Glomerular visceral epithelial cell (primary cell): ENCODE results near the gene SYT12.
"Not testable (repeated sequence)": the region's sequence is repeated elsewhere in the genome, so short reads cannot be mapped to it uniquely, and the experiment has no call there.

Experiments
- DNase-seq: peaks from one replicate; pipeline ENCODE4 v3.0.0-alpha.2; 2016; ENCODE audit errors: extremely low spot score

Gene SYT12, protein sequence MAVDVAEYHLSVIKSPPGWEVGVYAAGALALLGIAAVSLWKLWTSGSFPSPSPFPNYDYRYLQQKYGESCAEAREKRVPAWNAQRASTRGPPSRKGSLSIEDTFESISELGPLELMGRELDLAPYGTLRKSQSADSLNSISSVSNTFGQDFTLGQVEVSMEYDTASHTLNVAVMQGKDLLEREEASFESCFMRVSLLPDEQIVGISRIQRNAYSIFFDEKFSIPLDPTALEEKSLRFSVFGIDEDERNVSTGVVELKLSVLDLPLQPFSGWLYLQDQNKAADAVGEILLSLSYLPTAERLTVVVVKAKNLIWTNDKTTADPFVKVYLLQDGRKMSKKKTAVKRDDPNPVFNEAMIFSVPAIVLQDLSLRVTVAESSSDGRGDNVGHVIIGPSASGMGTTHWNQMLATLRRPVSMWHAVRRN

DNA sequence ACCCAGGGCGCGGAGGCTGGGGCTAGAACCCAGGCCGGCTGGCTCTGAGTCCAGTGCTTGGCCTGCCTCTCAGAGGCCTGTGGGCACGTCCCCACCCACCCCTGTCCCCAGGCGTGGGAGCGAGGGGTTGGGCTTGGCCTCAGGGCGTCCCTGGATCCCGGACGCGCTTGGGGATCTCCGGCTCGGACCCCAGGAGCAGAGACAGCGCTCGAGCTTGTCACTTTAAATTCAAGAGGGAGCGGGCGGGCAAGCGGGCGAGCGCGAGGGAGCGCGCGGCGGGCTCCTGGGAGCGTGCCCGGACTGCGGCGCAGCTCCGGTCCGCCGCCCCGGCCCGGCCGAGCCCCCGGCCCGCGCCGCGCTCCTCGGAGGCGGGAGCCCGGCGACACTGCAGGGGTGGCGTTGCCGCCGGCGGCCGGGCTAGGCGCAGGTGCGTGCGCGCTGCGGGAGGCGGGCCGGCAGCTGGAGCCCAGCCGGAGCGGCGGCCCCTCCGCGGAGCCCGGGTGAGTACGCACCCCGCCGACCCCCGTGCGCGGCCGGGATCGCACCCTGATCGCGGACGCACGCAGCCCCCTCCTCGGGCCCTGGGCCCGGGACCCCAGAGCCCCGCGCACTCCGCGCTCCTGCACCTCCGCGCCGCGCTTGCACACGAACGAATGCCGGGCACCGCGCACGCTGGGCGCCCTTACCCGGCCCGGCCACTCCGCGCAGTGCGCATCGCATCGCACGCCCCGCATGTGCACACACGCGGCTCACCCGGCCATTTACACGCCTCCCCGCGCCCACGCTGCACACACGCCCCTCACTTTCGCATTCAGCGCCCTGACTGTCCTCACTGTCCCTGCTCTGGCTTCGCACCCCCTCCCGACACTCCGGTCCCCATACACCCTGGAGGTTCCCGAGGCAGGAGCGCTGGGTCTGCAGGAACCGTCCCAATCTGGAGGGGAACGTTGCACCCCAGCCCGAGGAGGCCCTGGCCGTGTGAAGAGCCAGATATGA, at the start of gene SYT12:
TSS of gene SYT12 (plus strand) at position 174 of the 996 bp plus-strand sequence. CDS start 7,011 bp downstream, outside the sequence.
- DNase-seq = no peak

DNA sequence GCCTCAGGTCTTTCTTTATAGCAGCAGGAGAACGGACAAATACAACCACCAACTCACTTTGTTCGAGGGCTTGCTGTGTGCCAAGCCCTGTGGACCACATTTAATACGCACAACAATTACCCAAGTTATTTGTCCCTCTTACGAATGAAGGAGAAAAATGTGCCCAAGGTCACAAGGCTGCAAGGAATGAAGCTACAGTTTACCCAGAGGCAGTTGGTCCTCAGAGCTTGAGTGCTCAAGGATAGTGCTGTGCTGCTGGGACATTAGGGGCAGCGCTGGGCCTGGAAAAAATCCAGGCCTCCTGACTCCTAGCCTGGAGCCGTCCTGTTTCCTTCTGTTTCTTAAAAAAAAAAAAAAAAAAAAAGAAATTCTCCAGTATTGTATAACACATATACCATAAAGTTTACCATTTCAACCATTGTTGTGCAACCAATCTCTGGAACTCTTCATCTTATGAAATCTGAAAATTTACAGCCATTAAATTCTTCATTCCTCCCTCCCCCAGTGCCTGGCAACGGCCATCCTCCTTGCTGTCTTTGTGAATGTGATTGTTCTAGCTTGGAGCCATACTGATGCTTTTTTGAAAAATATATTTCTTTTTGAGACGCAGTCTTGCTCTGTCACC, 48.9 kb upstream of the SYT12 start:
- no peak for DNase-seq

DNA sequence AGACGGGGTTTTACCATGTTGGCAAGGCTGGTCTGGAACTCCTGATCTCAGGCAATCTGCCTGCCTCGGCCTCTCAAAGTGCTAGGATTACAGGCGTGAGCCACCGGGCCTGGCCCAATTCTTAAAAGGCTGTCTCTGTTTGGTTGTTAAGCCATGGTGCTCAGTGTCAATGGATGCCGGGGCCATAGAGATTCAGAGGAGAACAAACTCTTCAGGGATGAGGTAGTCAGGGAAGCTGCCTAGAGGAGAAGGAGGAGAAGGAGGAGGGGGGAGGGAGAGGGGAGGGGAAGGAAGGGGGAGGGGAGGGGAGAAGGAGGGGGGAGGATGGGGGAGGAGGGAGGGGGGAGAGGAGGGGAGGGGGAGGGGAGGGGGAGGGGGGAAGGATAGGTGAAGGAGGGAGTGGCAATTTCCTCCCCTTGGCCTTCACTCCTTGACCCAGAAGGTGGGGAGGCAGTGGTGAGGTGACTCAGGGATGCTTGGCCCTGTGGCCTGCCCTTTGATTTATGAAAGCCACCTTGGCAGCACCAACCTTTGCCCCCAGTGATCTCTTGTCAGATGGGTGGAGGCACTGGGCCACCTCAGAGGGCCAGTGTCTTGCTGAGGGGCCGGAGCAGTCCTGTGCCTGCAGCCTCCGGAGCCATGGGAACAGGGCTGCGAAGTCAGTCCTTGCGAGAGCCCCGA, 48.1 kb upstream of the SYT12 start, which contains the start of gene C11orf86:
TSS of gene C11orf86 (plus strand) at position 581 of the 681 bp plus-strand sequence. CDS start at position 640, 59 bp downstream.
- DNase-seq = no peak

DNA sequence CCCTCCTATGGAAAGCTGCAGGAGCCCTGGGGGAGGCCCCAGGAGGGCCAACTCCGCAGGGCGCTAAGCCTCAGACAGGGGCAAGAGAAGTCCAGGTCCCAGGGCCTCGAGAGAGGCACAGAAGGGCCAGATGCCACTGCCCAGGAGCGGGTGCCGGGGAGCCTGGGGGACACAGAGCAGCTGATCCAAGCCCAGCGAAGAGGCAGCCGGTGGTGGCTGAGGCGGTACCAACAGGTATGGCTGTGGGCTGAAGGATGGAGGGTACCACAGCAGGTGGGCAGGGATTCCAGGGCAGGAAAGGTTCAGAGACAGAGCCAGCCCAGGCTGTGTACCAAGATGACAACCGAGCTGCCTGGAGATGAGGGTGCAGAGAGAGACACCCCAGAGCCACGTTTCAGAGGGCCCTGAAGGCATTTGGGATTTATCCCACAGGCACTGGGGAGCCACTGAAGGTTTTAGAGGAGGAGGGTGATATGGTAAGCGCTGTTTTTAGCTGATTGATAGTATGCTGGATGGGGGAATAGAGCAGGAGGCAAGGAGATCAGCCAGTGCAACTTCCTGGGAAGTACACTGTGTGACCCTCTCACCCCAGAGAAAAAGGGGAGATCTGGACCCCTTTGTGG, 47.4 kb upstream of the SYT12 start:
- no peak for DNase-seq

DNA sequence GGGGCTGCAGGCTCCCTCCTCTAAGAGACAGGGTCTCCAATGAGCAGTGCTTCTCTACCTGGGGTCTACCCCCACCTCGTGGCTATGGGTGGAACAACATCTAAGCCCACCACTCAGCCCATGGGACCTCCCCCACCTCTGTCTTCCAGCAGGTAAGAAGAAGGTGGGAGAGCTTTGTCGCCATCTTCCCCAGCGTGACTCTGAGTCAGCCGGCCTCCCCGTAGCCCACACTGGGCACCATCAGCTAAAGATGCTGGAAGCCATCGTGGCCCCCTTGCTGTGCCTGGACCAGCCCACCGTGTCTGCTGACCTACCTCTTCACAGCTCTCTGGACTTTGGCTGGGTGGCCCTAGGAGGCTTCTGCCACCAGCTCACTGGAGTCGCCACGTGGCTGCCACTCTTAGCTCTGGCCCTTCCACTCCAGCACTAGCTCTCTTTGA, 46.9 kb upstream of the SYT12 start:
- DNase-seq = no peak

DNA sequence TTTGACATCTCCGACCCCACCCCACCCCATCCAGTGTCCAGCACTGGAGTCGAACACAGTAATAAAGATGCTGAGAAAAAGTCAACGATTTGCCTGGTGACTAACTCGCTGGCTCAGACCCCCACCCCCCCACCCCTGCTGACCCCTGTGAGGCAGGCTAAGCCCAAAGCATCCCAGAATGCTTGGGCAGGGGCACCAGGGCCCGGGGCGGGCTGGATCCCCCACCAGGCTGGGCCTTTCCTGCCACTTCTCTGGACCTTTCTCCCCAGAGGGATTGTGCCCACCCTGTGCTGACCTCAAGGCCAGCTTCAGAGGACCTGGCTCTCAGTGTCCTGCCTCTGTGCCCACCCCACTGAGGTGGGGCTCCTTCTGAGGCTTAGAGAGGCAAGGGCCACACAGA, 46.0 kb upstream of the SYT12 start:
- no peak for DNase-seq

DNA sequence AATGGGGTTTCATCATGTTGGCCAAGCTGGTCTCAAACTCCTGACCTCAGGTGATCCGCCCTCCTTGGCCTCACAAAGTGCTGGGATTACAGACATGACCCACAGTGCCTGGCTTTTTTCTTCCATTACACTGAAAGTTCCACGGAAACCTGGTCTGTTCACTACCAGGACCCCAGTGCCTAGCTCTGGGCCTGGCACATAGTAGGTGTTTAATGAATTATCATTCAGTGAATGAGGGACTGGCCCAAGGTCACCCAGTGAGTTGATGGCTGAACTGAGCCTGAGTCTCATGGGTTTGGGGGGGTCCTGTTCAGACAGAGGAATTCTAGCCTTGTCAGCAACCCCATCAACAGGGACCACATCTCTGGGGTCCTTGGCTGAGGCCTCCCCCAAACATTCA, 44.7 kb upstream of the SYT12 start:
- DNase-seq = no peak

DNA sequence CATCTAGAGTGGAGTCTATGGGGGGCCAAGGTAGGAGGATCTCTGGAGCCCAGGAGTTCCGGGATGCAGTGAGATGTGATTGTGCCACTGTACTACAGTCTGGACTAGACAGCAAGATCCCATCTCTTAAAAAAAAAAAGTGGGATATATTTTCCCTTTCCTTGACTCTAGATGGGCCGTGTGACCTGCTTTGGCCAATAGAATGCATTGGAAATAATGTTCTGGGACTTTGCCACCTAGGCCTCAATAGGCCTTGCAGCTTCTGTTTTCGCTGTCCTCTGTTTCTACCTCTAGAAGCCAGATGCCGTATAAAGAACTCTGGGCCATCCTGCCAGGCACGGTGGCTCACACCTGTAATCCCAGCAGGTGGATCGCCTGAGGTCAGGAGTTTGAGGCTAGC, 44.2 kb upstream of the SYT12 start:
- no peak for DNase-seq

DNA sequence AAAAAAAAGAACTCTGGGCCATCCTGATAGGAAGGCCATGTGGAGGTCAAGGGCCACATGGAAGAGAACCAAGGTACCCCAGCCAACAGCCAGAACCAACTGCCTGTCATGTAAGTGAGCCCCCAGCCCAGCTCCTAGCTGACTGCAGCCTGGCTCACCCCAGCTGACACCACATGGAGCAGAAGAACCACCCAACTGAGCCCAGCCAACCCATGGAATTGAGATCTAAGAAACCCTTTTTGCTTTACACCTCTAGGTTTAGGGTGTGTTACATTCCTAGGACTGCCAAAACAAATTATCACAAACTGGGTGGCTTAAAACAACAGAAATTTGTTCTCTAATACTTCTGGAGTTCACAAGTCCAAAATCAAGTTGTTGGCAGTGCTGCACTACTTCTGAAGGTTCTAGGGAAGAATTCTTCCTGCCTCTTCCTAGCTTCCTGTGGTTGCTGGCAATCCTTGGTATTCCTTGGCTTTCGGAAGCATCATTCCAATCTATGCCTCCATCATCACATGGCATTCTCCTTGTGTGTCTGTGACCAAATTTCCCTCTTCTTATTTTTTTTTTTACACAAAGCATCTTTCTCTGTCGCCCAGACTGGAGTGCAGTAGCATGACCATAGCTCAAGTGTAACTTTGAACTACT, 43.5 kb upstream of the SYT12 start:
- no peak for DNase-seq

DNA sequence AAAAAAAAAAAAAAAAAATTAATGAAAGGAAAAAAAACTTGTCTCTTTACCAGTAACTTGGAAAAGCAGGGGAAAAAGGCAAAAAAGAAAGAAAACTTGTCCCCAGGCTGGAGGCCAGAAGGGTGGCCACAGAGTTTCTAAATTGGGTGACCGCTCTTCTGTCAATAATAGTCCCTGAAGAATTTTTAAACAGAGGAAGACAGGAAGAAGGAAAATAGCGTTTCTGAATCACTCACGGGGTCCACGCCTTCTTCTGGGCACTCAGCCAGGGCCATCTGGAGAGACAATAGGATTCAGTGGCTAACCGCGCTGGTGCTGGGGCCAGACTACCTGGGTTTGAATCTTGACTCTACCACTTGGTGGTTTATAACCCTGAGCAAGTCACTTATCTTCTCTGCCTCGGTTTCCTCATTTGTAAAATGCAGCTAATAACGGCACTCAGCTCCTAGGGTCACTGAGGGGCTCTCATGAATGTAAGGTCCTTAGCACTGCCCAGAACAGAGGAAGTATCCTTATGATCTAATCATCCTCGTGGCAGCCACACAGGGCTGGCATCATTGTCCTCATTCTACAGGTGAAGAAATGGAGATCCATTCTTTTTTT, 40.9 kb upstream of the SYT12 start:
- DNase-seq = peak; percentile 91

DNA sequence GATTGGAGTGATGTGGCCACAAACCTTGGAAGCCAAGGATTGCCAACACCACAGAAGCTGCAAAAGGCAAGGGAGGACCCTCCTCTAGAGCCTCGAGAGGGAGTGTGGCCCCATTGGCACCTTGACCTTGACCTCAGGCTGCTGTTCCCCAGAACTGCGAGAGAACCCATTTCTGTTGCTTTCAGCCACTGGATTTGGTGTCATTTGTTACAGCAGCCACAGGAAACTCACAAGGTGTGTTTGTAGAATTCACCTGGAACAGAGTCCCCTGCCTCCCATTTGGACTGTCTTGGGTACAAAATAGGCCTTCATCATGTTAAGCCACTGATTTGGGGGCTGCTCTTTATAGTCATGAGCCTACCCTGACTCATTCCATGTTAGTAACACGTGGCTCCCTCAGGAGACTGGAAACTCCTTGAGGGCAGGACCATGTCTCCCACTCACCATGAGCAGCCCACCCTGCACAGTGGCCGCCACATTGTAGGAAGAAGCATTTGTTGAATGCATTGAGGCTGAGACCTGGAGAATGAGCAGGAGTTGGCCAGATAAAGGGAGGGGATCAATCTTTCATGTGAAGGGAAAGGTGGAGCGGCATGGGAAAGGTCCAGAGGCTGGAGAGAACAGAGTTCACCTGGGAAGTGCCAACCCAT, 39.5 kb upstream of the SYT12 start:
- DNase-seq = no peak

DNA sequence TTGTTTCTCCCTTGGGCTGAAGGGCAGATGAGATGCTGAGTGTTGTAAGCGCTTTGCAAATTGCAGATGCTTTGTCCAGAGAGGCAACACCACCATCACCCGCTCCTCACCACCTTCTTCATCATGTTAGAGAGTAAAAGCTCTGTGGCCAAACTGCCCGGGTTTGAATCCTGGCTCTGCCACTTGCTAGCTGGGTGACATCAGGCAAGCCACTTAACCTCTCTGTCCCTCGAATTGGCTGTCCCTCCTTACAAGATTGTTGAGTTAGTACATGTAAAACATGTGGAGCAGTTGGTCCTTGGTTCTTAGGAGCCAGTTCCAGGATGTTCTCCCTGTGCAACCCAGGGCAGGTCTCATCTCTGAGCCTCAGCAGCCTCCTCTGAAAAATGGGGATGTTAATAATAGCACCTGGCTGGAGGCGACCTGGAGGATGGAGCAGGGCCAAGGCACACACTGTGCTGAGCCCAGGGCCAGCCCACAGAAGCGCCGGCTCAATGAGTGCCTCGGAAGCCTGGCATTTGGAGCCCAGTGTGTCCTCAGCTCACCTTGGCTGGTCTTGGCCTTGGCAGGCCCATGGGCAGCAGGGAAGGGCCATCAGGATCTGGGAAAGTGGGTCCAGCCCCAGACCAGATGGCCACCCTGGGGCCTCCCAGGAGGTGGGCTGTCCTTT, 37.3 kb upstream of the SYT12 start:
- DNase-seq = no peak

DNA sequence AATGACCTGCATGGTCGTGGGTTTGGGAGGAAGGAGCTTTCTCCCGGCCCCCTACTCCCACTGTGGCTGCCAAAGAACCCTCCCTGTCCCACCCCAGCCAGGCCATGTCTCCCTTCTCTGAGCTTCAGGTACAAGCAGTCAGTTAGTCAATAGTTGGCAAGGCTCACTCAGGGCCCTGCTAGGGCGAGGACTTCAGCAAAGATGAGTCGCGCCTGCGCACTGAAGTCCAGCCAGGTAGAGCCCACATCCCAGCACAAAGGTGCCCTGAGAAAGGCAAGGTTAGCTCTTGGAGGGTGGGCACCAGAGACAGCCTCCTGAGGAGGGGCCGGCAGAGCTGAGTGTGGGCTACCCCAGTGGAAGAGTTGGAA, 36.8 kb upstream of the SYT12 start:
- DNase-seq = no peak

DNA sequence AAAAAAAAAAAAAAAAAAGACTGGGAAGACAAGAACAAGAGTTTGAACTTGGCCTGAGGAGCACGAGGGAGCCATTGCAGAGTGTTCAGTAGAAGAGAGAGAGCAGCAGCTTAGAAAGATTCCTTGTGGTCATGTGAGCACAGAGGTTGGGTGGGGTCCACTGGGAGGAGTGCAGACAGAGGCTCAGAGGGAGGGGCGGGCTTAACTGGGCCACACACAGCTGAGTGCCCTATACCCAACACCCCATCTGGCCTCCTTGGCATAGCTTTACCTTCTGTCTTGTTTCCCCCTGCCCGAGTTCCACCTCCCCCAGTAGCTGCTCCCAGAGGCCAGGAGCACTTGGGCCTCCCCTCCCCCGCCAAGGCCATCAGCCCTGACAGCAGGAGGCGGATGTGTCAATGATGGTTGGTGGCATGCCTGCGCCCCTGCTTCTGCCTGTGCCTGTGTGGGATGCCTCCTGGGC, 35.7 kb upstream of the SYT12 start:
- no peak for DNase-seq

DNA sequence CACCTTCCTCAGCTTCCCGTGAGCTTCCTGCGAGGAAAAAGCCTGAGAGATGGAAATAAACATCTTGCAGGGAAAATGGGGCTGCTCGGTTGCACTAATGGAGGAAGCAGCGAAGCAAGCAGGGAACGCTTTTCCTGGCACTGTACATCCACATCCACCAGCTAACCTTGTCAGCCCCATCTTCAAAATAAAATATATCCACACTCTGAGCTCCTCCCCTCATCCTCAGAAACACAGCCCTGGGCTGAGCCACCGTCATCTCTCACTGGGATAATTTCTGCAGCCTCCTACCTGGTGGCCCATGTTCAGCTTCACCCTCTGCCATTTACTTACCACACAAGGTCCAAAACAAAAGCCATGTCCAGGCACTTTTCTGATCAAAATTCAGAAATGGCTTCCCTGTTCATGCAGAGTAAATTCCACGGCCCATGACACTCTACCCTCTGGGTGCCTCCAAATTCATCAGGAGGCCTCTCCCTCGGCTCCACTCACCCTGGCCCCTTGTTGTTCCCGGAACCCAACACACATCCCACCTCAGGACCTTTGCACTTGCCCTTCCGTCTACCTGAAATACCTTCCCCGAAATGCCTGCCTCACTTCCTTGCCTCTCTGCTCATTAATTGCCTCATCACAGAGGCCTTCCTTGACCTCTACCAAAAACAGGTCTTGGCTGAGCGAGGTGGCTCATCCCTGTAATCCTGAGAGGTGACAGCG, 34.9 kb upstream of the SYT12 start:
- DNase-seq = no peak

DNA sequence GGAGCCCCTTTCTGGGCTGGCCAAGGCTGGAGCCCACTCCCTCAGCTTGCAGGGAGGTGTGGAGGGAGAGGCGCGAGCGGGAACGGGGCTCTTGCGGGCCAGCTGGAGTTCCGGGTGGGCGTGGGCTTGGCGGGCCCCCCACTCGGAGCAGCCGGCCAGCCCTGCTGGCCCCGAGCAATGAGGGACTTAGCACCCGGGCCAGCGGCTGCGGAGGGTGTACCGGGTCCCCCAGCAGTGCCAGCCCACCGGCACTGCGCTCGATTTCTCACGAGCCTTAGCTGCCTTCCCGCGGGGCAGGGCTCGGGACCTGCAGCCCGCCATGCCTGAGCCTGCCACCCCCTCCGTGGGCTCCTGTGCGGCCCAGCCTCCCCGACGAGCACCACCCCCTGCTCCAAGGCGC, 34.2 kb upstream of the SYT12 start:
- DNase-seq = not testable (repeated sequence)

DNA sequence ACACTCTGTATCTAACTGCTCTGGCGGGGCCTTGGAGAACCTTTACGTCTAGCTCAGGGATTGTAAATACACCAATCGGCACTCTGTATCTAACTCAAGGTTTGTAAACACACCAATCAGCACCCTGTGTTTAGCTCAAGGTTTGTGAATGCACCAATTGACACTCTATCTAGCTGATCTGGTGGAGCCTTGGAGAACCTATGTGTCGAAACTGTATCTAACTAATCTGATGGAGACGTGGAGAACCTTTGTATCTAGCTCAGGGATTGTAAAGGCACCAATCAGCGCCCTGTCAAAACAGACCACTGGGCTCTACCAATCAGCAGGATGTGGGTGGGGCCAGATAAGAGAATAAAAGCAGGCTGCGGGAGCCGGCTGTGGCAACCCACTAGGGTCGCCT, 33.6 kb upstream of the SYT12 start:
- not testable (repeated sequence) for DNase-seq

DNA sequence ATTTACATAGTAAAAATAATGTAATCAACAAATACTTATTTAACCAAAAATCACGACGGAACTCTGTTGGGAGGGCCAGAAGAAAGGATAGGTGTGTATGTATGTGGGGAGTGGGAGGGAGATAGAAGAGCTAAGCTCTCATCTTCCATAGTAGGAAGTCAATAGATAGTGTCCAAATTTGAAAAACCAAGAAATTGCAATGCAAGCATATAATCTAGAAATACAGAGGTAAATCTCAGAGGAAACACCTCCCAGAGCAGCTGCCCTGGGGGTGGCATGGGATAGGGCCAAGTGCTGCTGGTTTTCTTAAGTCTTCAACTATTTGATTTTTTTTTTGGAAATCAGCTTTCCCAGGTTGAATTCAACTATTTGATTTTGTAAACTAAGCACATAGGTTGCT, 30.9 kb upstream of the SYT12 start:
- no peak for DNase-seq
